ENCODE data around the gene PRM3.

Gene PRM3

GRCh38 chr16:11319529-11320146, 46.2 kb upstream of the PRM3 start:
- no peak overlapping the region for H3K27ac ChIP-seq
- H3K9ac ChIP-seq: no peak overlapping the region
- no peaks in the 10 kb centered on the region for H3K4me1 ChIP-seq
- no peaks in the 10 kb centered on the region for H3K9me3 ChIP-seq (ENCODE audit: control insufficient read depth, low read length)
- no peak for TF ChIP-seq CTCF (IDR thresholded peaks at IDR 0.05)
- no peaks in the 10 kb centered on the region for H3K36me3 ChIP-seq (ENCODE audit: control insufficient read depth, insufficient read depth, low read length)
- no peak overlapping the region for H3K4me2 ChIP-seq (ENCODE audit: low read length)
- H3K79me2 ChIP-seq: no peaks in the 10 kb centered on the region
- H2AFZ ChIP-seq: no peak overlapping the region
- H3K4me3 ChIP-seq (ENCODE audit: low read depth, low read length): no peak overlapping the region
- no peaks in the 10 kb centered on the region for H3K27me3 ChIP-seq (ENCODE audit: control insufficient read depth, insufficient read depth, low read length)

GRCh38 chr16:11318817-11319216, 45.4 kb upstream of the PRM3 start:
- Histone ChIP-seq H3K4me2 (ENCODE audit: low read length) (no peak overlapping the region), H3K36me3 (ENCODE audit: control insufficient read depth, insufficient read depth, low read length) (no peaks in the 10 kb centered on the region), H2AFZ (no peak overlapping the region), H3K4me1 (no peaks in the 10 kb centered on the region), H3K9ac (no peak overlapping the region), H3K79me2 (no peaks in the 10 kb centered on the region), H3K27ac (no peak overlapping the region), H3K27me3 (ENCODE audit: control insufficient read depth, insufficient read depth, low read length) (no peaks in the 10 kb centered on the region), H3K9me3 (ENCODE audit: control insufficient read depth, low read length) (no peaks in the 10 kb centered on the region), H3K4me3 (ENCODE audit: low read depth, low read length) (no peak overlapping the region)
- no peak for TF ChIP-seq CTCF (IDR thresholded peaks at IDR 0.05)

DNA sequence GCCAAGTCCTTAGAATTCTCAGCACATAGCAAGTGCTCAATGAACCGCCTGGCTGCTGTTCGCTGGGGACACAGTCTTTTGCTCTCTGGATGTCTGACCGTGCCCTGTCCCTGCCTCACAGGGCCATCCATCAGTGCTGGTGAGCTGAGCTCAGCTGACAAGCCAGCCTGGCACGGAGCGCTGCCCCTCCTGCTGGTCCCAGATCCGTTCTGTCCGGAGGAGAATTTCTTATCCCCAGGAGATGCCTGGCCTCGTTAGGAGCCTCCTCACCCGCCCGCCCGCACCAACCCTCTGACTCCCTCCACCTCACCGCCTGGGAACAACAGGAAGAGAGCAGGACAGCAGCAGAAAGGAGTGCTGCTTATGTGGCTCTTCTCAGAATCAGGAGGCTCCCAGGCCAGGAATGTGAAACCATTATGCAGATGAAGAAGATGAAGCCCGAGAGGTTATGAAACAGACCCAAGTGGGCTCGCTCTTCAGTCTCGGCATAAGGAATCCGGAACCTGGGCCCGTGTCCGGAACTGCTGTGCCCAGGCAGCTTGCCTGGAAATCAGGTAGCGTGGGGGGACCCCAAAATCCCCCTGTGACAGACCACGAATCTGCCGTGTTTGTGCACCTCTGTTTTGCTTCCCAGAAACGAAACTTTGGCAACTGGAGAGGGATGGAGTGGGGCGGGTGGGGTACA, 43.0 kb upstream of the PRM3 start:
- no peaks in the 10 kb centered on the region for H3K79me2 ChIP-seq
- H3K9me3 ChIP-seq (ENCODE audit: control insufficient read depth, low read length): no peaks in the 10 kb centered on the region
- no peak overlapping the region for H3K27ac ChIP-seq
- H3K4me3 ChIP-seq (ENCODE audit: low read depth, low read length): no peak overlapping the region
- H3K36me3 ChIP-seq (ENCODE audit: control insufficient read depth, insufficient read depth, low read length): no peaks in the 10 kb centered on the region
- H3K4me2 ChIP-seq (ENCODE audit: low read length): no peak overlapping the region
- TF ChIP-seq CTCF (IDR thresholded peaks at IDR 0.05): no peak
- no peaks in the 10 kb centered on the region for H3K27me3 ChIP-seq (ENCODE audit: control insufficient read depth, insufficient read depth, low read length)
- no peak overlapping the region for H3K9ac ChIP-seq
- no peak overlapping the region for H2AFZ ChIP-seq
- H3K4me1 ChIP-seq: peaks cover 4% of the 10 kb centered on the region

DNA sequence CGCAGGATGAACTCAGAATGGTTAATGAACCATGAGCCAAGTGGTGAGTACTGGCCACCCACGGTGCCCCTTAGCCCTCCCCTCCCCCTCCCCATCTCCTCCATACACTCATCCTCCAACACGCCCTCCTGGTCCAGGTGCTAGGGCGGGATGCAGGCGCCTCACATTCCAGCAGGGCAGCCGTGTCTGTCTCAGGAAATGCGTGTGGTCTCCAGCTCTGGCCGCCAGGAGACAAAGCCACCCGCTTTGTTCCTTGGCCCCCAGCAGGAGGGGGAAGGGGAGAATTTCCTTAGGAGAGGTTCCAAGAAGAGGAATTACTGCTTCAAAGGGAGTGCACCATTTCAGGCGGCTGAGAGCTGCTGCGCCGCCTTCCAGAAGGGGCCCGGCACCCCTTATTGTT, 42.1 kb upstream of the PRM3 start:
- Histone ChIP-seq H3K9me3 (ENCODE audit: control insufficient read depth, low read length) (no peaks in the 10 kb centered on the region), H3K9ac (no peak overlapping the region), H3K36me3 (ENCODE audit: control insufficient read depth, insufficient read depth, low read length) (no peaks in the 10 kb centered on the region), H2AFZ (no peak overlapping the region), H3K79me2 (no peaks in the 10 kb centered on the region), H3K4me1 (peaks cover 4% of the 10 kb centered on the region), H3K4me2 (ENCODE audit: low read length) (no peak overlapping the region), H3K4me3 (ENCODE audit: low read depth, low read length) (no peak overlapping the region), H3K27me3 (ENCODE audit: control insufficient read depth, insufficient read depth, low read length) (no peaks in the 10 kb centered on the region), H3K27ac (no peak overlapping the region)
- TF ChIP-seq CTCF (IDR thresholded peaks at IDR 0.05): no peak

All from parathyroid adenoma (tissue), 2 donors.